HG02852 (cell line): Measurements from ENCODE around the gene ADAMTSL5.
"Not testable (repeated sequence)": the region's sequence is repeated elsewhere in the genome, so short reads cannot be mapped to it uniquely, and the experiment has no call there.

Experiments used
- ATAC-seq: cut with Tn5 transposase; IDR thresholded peaks from one replicate; pipeline ENCODE4 v1.9.1; 2021; ENCODE audit warnings: mild to moderate bottlenecking, moderate library complexity; ENCODE audit not compliant: unreplicated experiment

The ADAMTSL5 gene

GRCh38 chr19:1514295-1514661 lies 1.5 kb upstream of the ADAMTSL5 start:
- ATAC-seq: no peak

GRCh38 chr19:1513499-1514294 lies 878 bp upstream of the ADAMTSL5 start:
- no peak for ATAC-seq

- ATAC-seq: no peak
Measured at GRCh38 chr19:1511318-1512317, 1.2 kb downstream of the ADAMTSL5 start.

- no peak for ATAC-seq
Measured at GRCh38 chr19:1510807-1511206, 2.0 kb downstream of the ADAMTSL5 start.

GRCh38 chr19:1510442-1510806 lies 2.4 kb downstream of the ADAMTSL5 start:
- ATAC-seq: no peak

- no peak for ATAC-seq
Measured at GRCh38 chr19:1509602-1510441, 3.0 kb downstream of the ADAMTSL5 start.

GRCh38 chr19:1508507-1508856 lies 4.3 kb downstream of the ADAMTSL5 start:
- ATAC-seq: no peak

- ATAC-seq: no peak
Measured at GRCh38 chr19:1507763-1508506, 4.9 kb downstream of the ADAMTSL5 start.

- no peak for ATAC-seq
Measured at GRCh38 chr19:1507192-1507660, 5.6 kb downstream of the ADAMTSL5 start.

GRCh38 chr19:1505991-1506881 lies 6.6 kb downstream of the ADAMTSL5 start:
- no peak for ATAC-seq

GRCh38 chr19:1505012-1505411 lies 7.8 kb downstream of the ADAMTSL5 start:
- no peak for ATAC-seq

- no peak for ATAC-seq
Measured at GRCh38 chr19:1503925-1504773, 8.7 kb downstream of the ADAMTSL5 start.

- no peak for ATAC-seq
Measured at GRCh38 chr19:1503089-1503924, 9.5 kb downstream of the ADAMTSL5 start.

- no peak for ATAC-seq
Measured at GRCh38 chr19:1502433-1503088, 10.3 kb downstream of the ADAMTSL5 start.

- no peak for ATAC-seq
Measured at GRCh38 chr19:1501200-1501595, 11.6 kb downstream of the ADAMTSL5 start.

GRCh38 chr19:1499231-1499630 lies 13.6 kb downstream of the ADAMTSL5 start:
- not testable (repeated sequence) for ATAC-seq
